GM19395 (cell line): ENCODE data around the gene RFT1.

Experiments
- ATAC-seq: cut with Tn5 transposase; IDR thresholded peaks from one replicate; pipeline ENCODE4 v1.9.1; 2021; ENCODE audit warnings: mild to moderate bottlenecking, moderate library complexity; ENCODE audit not compliant: unreplicated experiment

The RFT1 gene

GRCh38 chr3:53097887-53098286, 32.3 kb downstream of the RFT1 start:
- no peak for ATAC-seq

- no peak for ATAC-seq
These were observed 37.3 kb downstream of the RFT1 start for GRCh38 chr3:53092942-53093341.

GRCh38 chr3:53092216-53092615, 38.0 kb downstream of the RFT1 start:
- ATAC-seq: no peak

GRCh38 chr3:53091011-53091410, 39.2 kb downstream of the RFT1 start:
- ATAC-seq: no peak

- ATAC-seq: no peak
These were observed 40.7 kb downstream of the RFT1 start for GRCh38 chr3:53089511-53089910.

GRCh38 chr3:53085476-53085875, 44.8 kb downstream of the RFT1 start:
- ATAC-seq: no peak

- ATAC-seq: no peak
These were observed 45.8 kb downstream of the RFT1 start for GRCh38 chr3:53084310-53085001.

- ATAC-seq: no peak
These were observed 46.3 kb downstream of the RFT1 start for GRCh38 chr3:53083949-53084309.

- ATAC-seq: no peak
These were observed 46.7 kb downstream of the RFT1 start for GRCh38 chr3:53083521-53083920.

- ATAC-seq: no peak
These were observed 47.5 kb downstream of the RFT1 start for GRCh38 chr3:53082736-53083135.

GRCh38 chr3:53081318-53081717, 48.9 kb downstream of the RFT1 start:
- no peak for ATAC-seq

- no peak for ATAC-seq
These were observed 49.5 kb downstream of the RFT1 start for GRCh38 chr3:53080612-53081205.

- no peak for ATAC-seq
These were observed 50.3 kb downstream of the RFT1 start for GRCh38 chr3:53079791-53080555.

GRCh38 chr3:53079147-53079546, 51.1 kb downstream of the RFT1 start:
- ATAC-seq: no peak

- ATAC-seq: no peak
These were observed 51.6 kb downstream of the RFT1 start for GRCh38 chr3:53078656-53079055.

- no peak for ATAC-seq
These were observed 52.6 kb downstream of the RFT1 start for GRCh38 chr3:53077476-53078220.

- ATAC-seq: no peak
These were observed 54.5 kb downstream of the RFT1 start for GRCh38 chr3:53075743-53076140.

- ATAC-seq: no peak
These were observed 55.2 kb downstream of the RFT1 start for GRCh38 chr3:53074761-53075742.

- no peak for ATAC-seq
These were observed 55.9 kb downstream of the RFT1 start for GRCh38 chr3:53074366-53074696.

GRCh38 chr3:53073553-53074365, 56.5 kb downstream of the RFT1 start:
- no peak for ATAC-seq
